ENCODE results near the gene OR51S1. TPM values are rescaled to one million over a fixed set of nuclear protein-coding genes. Genes with fewer than 3 reads are reported as not detected.

The OR51S1 gene
- total and polyA plus RNA-seq, 7 donors, result not detected

- Histone ChIP-seq H3K4me3 (no peak overlapping the region), H3K4me1 (peaks cover 0 to 6% (median 4%) of the 10 kb centered on the region in 4 donors), H3K27ac (no peak overlapping the region), H3K36me3 (no peaks in the 10 kb centered on the region), H3K9me3 (peaks cover 0 to 3% (median 0%) of the 10 kb centered on the region in 4 donors), H3K27me3 (no peaks in the 10 kb centered on the region)
- TF ChIP-seq POLR2AphosphoS5 (IDR thresholded peaks at IDR 0.05) (no peak), CTCF (IDR thresholded peaks at IDR 0.05) (no peak), EP300 (IDR thresholded peaks at IDR 0.05) (no peak), POLR2A (IDR thresholded peaks at IDR 0.05) (no peak)
- DNase-seq, result no peak
- 60 to 77% methylated on average over 2 of the region's 2 CpGs for WGBS, 2 donors
- intact Hi-C loops (cut with DNase I), result no loop called here
These were observed 18.1 kb downstream of the OR51S1 start for GRCh38 chr11:4830909-4831308.

GRCh38 chr11:4830346-4830745, 18.7 kb downstream of the OR51S1 start:
- no peaks in the 10 kb centered on the region for H3K27me3 ChIP-seq
- intact Hi-C loops (cut with DNase I), result no loop called here
- 67% methylated on average over 1 of the region's 1 CpG for WGBS, 2 donors

GRCh38 chr11:4826425-4826824, 22.6 kb downstream of the OR51S1 start:
- DNase-seq, result no peak
- peaks cover 0 to 7% (median 5%) of the 10 kb centered on the region in 4 donors for H3K4me1 ChIP-seq
- no peaks in the 10 kb centered on the region for H3K36me3 ChIP-seq
- no peak overlapping the region for H3K4me3 ChIP-seq
- no peaks in the 10 kb centered on the region for H3K27me3 ChIP-seq
- intact Hi-C loops (cut with DNase I), result loop anchor here (1.0 to 10.0 kb wide), 4 partner anchors 122 to 640 kb away; partner anchors contain the start of gene MMP26
- TF ChIP-seq CTCF (IDR thresholded peaks at IDR 0.05) (peak; percentile 46 to 60 (median 58)), POLR2A (IDR thresholded peaks at IDR 0.05) (no peak), EP300 (IDR thresholded peaks at IDR 0.05) (no peak), POLR2AphosphoS5 (IDR thresholded peaks at IDR 0.05) (peak in 2 of 4 donors; percentile 45 to 46)
- H3K27ac ChIP-seq, result no peak overlapping the region
- H3K9me3 ChIP-seq, result peaks cover 0 to 3% (median 0%) of the 10 kb centered on the region in 4 donors

More at GRCh38 chr11:4830346-4830745, 18.7 kb downstream of the OR51S1 start:
- no peaks in the 10 kb centered on the region for H3K36me3 ChIP-seq
- no peak overlapping the region for H3K27ac ChIP-seq
- TF ChIP-seq POLR2A (IDR thresholded peaks at IDR 0.05), result no peak
- TF ChIP-seq CTCF (IDR thresholded peaks at IDR 0.05), result no peak
- TF ChIP-seq POLR2AphosphoS5 (IDR thresholded peaks at IDR 0.05), result no peak
- TF ChIP-seq EP300 (IDR thresholded peaks at IDR 0.05), result no peak
- peaks cover 0 to 7% (median 5%) of the 10 kb centered on the region in 4 donors for H3K4me1 ChIP-seq
- peaks cover 0 to 3% (median 0%) of the 10 kb centered on the region in 4 donors for H3K9me3 ChIP-seq
- DNase-seq, result no peak
- H3K4me3 ChIP-seq, result no peak overlapping the region

- TF ChIP-seq EP300 (IDR thresholded peaks at IDR 0.05) (no peak), CTCF (IDR thresholded peaks at IDR 0.05) (no peak), POLR2A (IDR thresholded peaks at IDR 0.05) (no peak), POLR2AphosphoS5 (IDR thresholded peaks at IDR 0.05) (no peak)
- DNase-seq, result no peak
- Histone ChIP-seq H3K4me3 (no peak overlapping the region), H3K9me3 (peaks cover 0 to 3% (median 0%) of the 10 kb centered on the region in 4 donors), H3K27me3 (no peaks in the 10 kb centered on the region), H3K36me3 (no peaks in the 10 kb centered on the region), H3K4me1 (peaks cover 0 to 7% (median 5%) of the 10 kb centered on the region in 4 donors), H3K27ac (no peak overlapping the region)
- intact Hi-C loops (cut with DNase I), result loop anchor here (10.0 kb wide), 1 partner anchor 120 kb away; the partner anchor contains the start of gene MMP26
These were observed 23.9 kb downstream of the OR51S1 start for GRCh38 chr11:4825132-4825531.

GRCh38 chr11:4821021-4821420, 28.0 kb downstream of the OR51S1 start, which contains the start of gene OR51F2:
Gene OR51F2, plus strand, starts transcription at chr11:4821321. Its CDS starts 101 bp downstream, at chr11:4821422.
- WGBS, 2 donors, result 79 to 84% methylated on average over 1 of the region's 1 CpG
- Histone ChIP-seq H3K27ac (no peak within 1 kb of the TSS), H3K36me3 (no peaks in the 10 kb centered on the region), H3K4me1 (peaks cover 0 to 4% (median 2%) of the 10 kb centered on the region in 4 donors), H3K9me3 (no peaks in the 10 kb centered on the region), H3K4me3 (no peak within 1 kb of the TSS), H3K27me3 (no peaks in the 10 kb centered on the region)
- no peak for TF ChIP-seq EP300 (IDR thresholded peaks at IDR 0.05)
- TF ChIP-seq POLR2A (IDR thresholded peaks at IDR 0.05), result no peak
- no peak for TF ChIP-seq POLR2AphosphoS5 (IDR thresholded peaks at IDR 0.05)
- no peak for TF ChIP-seq CTCF (IDR thresholded peaks at IDR 0.05)
- DNase-seq, result no peak
- intact Hi-C loops (cut with DNase I), result loop anchor here (10.0 kb wide), 1 partner anchor 116 kb away; the partner anchor contains the start of gene MMP26

Data from sigmoid colon (tissue), 7 donors.